ENCODE results near the gene S100A16. TPM values are rescaled to one million over a fixed set of nuclear protein-coding genes. Genes with fewer than 3 reads are reported as not detected.
"Not testable (repeated sequence)": the region's sequence is repeated elsewhere in the genome, so short reads cannot be mapped to it uniquely, and the experiment has no call there.

Gene S100A16
- total RNA-seq, 1 donor from 2014 or later, result 886 TPM

- no peak overlapping the region for H3K4me3 ChIP-seq (ENCODE audit: low read depth, low read length)
- FAIRE-seq (no peak), DNase-seq (ENCODE audit: low read depth) (no peak)
- H3K27me3 ChIP-seq (ENCODE audit: control insufficient read depth, insufficient read depth, low read length), result no peaks in the 10 kb centered on the region
- no peaks in the 10 kb centered on the region for H3K36me3 ChIP-seq (ENCODE audit: control insufficient read depth, insufficient read depth, low read length)
- no peak for TF ChIP-seq CTCF (IDR thresholded peaks at IDR 0.05; ENCODE audit: insufficient read depth, low read length, severe bottlenecking)
Observed at GRCh38 chr1:153592748-153593147, 20.2 kb downstream of the S100A16 start.

- DNase-seq (ENCODE audit: low read depth), result no peak
- no peak for TF ChIP-seq CTCF (IDR thresholded peaks at IDR 0.05; ENCODE audit: insufficient read depth, low read length, severe bottlenecking)
- no peak for FAIRE-seq
- Histone ChIP-seq H3K36me3 (ENCODE audit: control insufficient read depth, insufficient read depth, low read length) (no peaks in the 10 kb centered on the region), H3K4me3 (ENCODE audit: low read depth, low read length) (no peak overlapping the region), H3K27me3 (ENCODE audit: control insufficient read depth, insufficient read depth, low read length) (no peaks in the 10 kb centered on the region)
Observed at GRCh38 chr1:153588482-153588881, 24.5 kb downstream of the S100A16 start.

- not testable (repeated sequence) for H3K4me3 ChIP-seq (ENCODE audit: low read depth, low read length); DNase-seq (ENCODE audit: low read depth); FAIRE-seq; H3K36me3 ChIP-seq (ENCODE audit: control insufficient read depth, insufficient read depth, low read length); H3K27me3 ChIP-seq (ENCODE audit: control insufficient read depth, insufficient read depth, low read length)
Observed at GRCh38 chr1:153588033-153588432, 24.9 kb downstream of the S100A16 start.

- DNase-seq (ENCODE audit: low read depth), result no peak
- Histone ChIP-seq H3K36me3 (ENCODE audit: control insufficient read depth, insufficient read depth, low read length) (no peaks in the 10 kb centered on the region), H3K27me3 (ENCODE audit: control insufficient read depth, insufficient read depth, low read length) (no peaks in the 10 kb centered on the region), H3K4me3 (ENCODE audit: low read depth, low read length) (no peak overlapping the region)
- no peak for FAIRE-seq
- no peak for TF ChIP-seq CTCF (IDR thresholded peaks at IDR 0.05; ENCODE audit: insufficient read depth, low read length, severe bottlenecking)
Observed at GRCh38 chr1:153587314-153587713, 25.6 kb downstream of the S100A16 start.

- no peaks in the 10 kb centered on the region for H3K27me3 ChIP-seq (ENCODE audit: control insufficient read depth, insufficient read depth, low read length)
- TF ChIP-seq CTCF (IDR thresholded peaks at IDR 0.05; ENCODE audit: insufficient read depth, low read length, severe bottlenecking), result no peak
- no peaks in the 10 kb centered on the region for H3K36me3 ChIP-seq (ENCODE audit: control insufficient read depth, insufficient read depth, low read length)
- FAIRE-seq, result no peak
- no peak for DNase-seq (ENCODE audit: low read depth)
- H3K4me3 ChIP-seq (ENCODE audit: low read depth, low read length), result no peak overlapping the region
Observed at GRCh38 chr1:153586347-153586746, 26.6 kb downstream of the S100A16 start.

GRCh38 chr1:153585006-153585405 is 27.9 kb downstream of the S100A16 start:
- H3K4me3 ChIP-seq (ENCODE audit: low read depth, low read length), result no peak overlapping the region
- no peaks in the 10 kb centered on the region for H3K27me3 ChIP-seq (ENCODE audit: control insufficient read depth, insufficient read depth, low read length)
- no peak for FAIRE-seq
- no peak for TF ChIP-seq CTCF (IDR thresholded peaks at IDR 0.05; ENCODE audit: insufficient read depth, low read length, severe bottlenecking)
- DNase-seq (ENCODE audit: low read depth), result no peak
- no peaks in the 10 kb centered on the region for H3K36me3 ChIP-seq (ENCODE audit: control insufficient read depth, insufficient read depth, low read length)

Measured in bronchial epithelial cell (primary cell).